ENCODE measurements around the gene NCKIPSD. TPM values are rescaled to one million over a fixed set of nuclear protein-coding genes. Genes with fewer than 3 reads are reported as not detected.
"Not testable (repeated sequence)": the region's sequence is repeated elsewhere in the genome, so short reads cannot be mapped to it uniquely, and the experiment has no call there.

The NCKIPSD gene
- polyA plus RNA-seq: 1 to 10 TPM; 4.8 to 8.7 (median 5.6) TPM

GRCh38 chr3:48685603-48686511, at the start of gene NCKIPSD:
Gene NCKIPSD, minus strand, starts transcription at chr3:48685915. Its CDS starts 108 bp downstream, at chr3:48685807.
- Mint-ChIP-seq H3K4me3 (peak within 1 kb of the TSS; percentile 91 to 97 (median 93)), H3K27me3 (ENCODE audit: low read depth in 3 of 3) (peaks cover 0 to 4% (median 0%) of the 10 kb centered on the region in 3 donors), H3K4me1 (peaks cover 19 to 28% of the 10 kb centered on the region in 2 donors), H3K9me3 (no peaks in the 10 kb centered on the region), H3K27ac (peak within 1 kb of the TSS; percentile 81 to 93 (median 88)), H3K36me3 (peaks cover 2 to 11% (median 7%) of the 10 kb centered on the region in 3 donors)
- peak; percentile 86 to 90 (median 88) for DNase-seq

- H3K36me3 Mint-ChIP-seq; H3K9me3 Mint-ChIP-seq; H3K4me3 Mint-ChIP-seq; H3K27ac Mint-ChIP-seq; H3K27me3 Mint-ChIP-seq (ENCODE audit: low read depth in 3 of 3); H3K4me1 Mint-ChIP-seq; DNase-seq: not testable (repeated sequence)
These were observed 49.5 kb upstream of the NCKIPSD start for GRCh38 chr3:48735075-48735767.

GRCh38 chr3:48734541-48734940, 48.8 kb upstream of the NCKIPSD start:
- not testable (repeated sequence) for H3K4me3 Mint-ChIP-seq; H3K4me1 Mint-ChIP-seq; DNase-seq; H3K27ac Mint-ChIP-seq; H3K27me3 Mint-ChIP-seq (ENCODE audit: low read depth in 3 of 3); H3K36me3 Mint-ChIP-seq; H3K9me3 Mint-ChIP-seq

GRCh38 chr3:48733752-48734518, 48.2 kb upstream of the NCKIPSD start:
- not testable (repeated sequence) for H3K27ac Mint-ChIP-seq; H3K36me3 Mint-ChIP-seq; H3K4me3 Mint-ChIP-seq; H3K4me1 Mint-ChIP-seq; DNase-seq; H3K9me3 Mint-ChIP-seq; H3K27me3 Mint-ChIP-seq (ENCODE audit: low read depth in 3 of 3)

DNA sequence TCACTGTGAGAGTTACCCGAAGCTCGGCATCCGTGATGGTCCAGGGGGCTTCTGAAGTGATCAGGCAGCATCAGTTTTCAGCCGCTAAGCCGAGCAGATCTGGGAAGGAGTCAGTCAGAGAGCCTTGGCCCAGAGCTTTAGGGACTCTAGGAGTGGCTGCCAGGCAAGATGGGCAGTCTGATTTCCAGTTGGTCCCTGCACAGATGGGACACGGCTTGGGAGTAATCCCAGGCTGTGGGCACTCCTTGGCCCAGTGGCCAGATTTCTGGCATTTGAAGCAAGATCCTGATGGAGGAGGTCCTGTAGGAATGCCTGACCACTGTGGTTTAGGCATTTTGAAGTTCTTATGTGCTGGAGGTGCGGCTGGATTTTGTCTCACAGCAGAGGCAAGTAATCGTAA, 41.8 kb upstream of the NCKIPSD start:
- Mint-ChIP-seq H3K27ac (no peak overlapping the region), H3K4me1 (no peaks in the 10 kb centered on the region), H3K4me3 (no peak overlapping the region), H3K36me3 (peaks cover 0 to 4% (median 0%) of the 10 kb centered on the region in 3 donors), H3K9me3 (peaks cover 0 to 3% (median 0%) of the 10 kb centered on the region in 6 donors), H3K27me3 (ENCODE audit: low read depth in 3 of 3) (no peaks in the 10 kb centered on the region)
- DNase-seq: no peak

DNA sequence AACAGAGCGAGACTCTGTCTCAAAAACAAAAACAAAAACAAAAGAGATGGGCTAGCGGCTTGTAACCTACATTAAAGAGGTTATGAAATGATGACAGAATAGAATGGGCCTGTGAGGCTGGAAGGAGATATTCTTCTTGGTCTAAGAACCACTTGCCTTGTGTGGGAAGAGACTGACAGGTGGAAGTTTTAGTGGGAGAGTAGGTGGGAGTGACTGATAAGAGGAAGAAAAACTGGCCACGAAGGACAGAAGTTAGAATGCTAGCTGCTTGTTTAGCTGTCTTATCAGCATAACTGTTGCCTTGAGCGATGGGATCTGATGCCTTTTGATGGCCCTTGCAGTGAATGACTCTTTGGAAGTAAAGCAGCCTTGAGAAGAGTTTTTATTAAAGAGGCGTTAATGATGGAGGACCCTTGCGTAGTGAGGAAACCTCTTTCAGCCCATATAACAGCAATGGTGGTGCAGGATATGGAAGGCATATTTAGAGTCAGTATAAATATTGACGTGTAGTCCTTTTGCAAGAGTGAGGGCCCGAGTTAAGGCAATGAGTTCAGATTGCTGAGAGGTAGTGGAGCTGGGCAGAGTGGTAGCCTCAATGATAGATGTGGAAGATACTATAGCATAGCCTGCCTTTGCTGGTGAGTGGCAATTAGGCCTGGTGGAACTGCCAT, 39.6 kb upstream of the NCKIPSD start:
- H3K27me3 Mint-ChIP-seq (ENCODE audit: low read depth in 3 of 3); H3K4me1 Mint-ChIP-seq; H3K9me3 Mint-ChIP-seq; H3K27ac Mint-ChIP-seq; DNase-seq; H3K36me3 Mint-ChIP-seq; H3K4me3 Mint-ChIP-seq: not testable (repeated sequence)

DNA sequence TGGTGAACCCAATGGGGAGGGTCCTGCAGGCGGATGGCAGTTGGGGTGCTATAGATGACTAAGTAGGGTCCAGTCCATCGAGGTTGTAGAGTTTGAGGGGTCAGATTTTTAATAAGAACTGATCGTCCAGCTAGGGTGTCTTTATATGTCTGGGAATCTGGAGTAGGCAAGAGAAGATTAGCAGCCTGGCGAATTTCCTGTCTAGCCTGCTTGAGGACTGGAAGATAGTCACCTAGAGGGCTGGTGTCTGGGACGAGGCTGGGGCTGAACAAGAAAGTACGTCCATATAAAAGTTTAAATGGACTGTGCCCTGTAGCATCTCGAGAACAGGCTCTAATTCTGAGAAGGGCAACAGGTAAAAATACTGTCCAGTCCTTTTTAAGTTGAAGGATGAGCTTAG, 38.0 kb upstream of the NCKIPSD start:
- H3K4me1 Mint-ChIP-seq: no peaks in the 10 kb centered on the region
- no peak overlapping the region for H3K27ac Mint-ChIP-seq

DNA sequence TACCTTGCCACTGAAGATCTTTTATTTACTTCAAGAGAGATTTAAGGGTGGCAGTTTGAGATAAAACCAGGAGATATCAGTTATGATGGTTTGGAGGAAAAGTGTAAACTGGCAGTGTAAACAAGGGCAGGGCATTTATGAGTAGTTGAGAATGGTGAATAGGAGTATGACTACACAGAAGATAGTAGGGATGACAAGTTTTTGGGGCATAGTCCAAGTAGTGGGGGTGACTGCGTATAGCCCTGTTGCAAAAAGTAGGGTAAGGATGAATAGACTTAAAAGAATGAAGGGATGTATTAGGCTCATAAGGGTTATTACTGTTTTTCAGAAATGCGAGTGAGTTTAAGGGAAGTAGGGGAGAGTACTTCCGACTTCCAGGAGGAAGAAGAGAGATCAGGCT, 37.6 kb upstream of the NCKIPSD start:
- H3K4me3 Mint-ChIP-seq; H3K36me3 Mint-ChIP-seq; H3K4me1 Mint-ChIP-seq; H3K27ac Mint-ChIP-seq; H3K27me3 Mint-ChIP-seq (ENCODE audit: low read depth in 3 of 3); H3K9me3 Mint-ChIP-seq; DNase-seq: not testable (repeated sequence)

More for the DNA sequence above, 38.0 kb upstream of the NCKIPSD start:
- Mint-ChIP-seq H3K27me3 (ENCODE audit: low read depth in 3 of 3) (peaks cover 0 to 2% (median 2%) of the 10 kb centered on the region in 3 donors), H3K9me3 (peaks cover 0 to 3% (median 0%) of the 10 kb centered on the region in 6 donors), H3K4me3 (no peak overlapping the region), H3K36me3 (peaks cover 0 to 4% (median 0%) of the 10 kb centered on the region in 3 donors)
- no peak for DNase-seq

- Mint-ChIP-seq H3K27me3 (ENCODE audit: low read depth in 3 of 3) (peaks cover 0 to 5% (median 4%) of the 10 kb centered on the region in 3 donors), H3K9me3 (no peaks in the 10 kb centered on the region), H3K36me3 (peaks cover 0 to 6% (median 0%) of the 10 kb centered on the region in 3 donors), H3K4me1 (peaks cover 48 to 49% of the 10 kb centered on the region in 2 donors), H3K4me3 (peak within 1 kb of the TSS; percentile 96 to 100 (median 97)), H3K27ac (peak within 1 kb of the TSS; percentile 93 to 98 (median 96))
- DNase-seq: peak; percentile 98
These were observed 31.4 kb upstream of the NCKIPSD start, which contains the start of gene IP6K2 for GRCh38 chr3:48716982-48717746. Gene IP6K2, minus strand, starts transcription at chr3:48717221. Its CDS starts 21,930 bp downstream, at chr3:48695291.

DNA sequence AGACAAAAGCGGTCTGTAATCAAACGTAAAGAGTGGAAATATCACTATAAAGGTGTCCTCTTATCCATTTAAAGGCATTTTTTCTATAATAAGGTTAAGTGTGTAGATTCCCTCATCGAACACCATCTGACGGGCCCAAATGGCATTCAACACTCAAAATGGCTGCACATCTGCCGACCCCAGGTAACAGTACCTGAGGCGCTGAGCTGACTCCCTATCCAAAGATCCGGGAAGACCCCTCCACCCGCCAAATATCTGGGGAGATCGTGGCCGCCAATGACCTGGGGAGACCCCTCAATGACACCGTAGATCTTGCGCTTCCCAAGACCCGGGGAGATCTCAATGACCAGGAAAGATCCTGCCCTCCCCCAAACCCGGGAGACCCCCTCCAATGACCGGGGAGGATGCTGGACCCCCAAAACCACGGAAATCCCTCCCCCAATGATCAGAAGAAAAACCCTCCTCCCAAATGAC, 30.8 kb upstream of the NCKIPSD start:
- peak in 1 of 3 donors; percentile 9 for DNase-seq
- H3K4me3 Mint-ChIP-seq: peak overlapping the region; percentile 96 to 100 (median 97)
- no peaks in the 10 kb centered on the region for H3K9me3 Mint-ChIP-seq
- H3K36me3 Mint-ChIP-seq: peaks cover 0 to 6% (median 4%) of the 10 kb centered on the region in 3 donors
- H3K4me1 Mint-ChIP-seq: peaks cover 52 to 53% of the 10 kb centered on the region in 2 donors
- peak overlapping the region; percentile 93 to 98 (median 96) for H3K27ac Mint-ChIP-seq
- H3K27me3 Mint-ChIP-seq (ENCODE audit: low read depth in 3 of 3): peaks cover 0 to 5% (median 4%) of the 10 kb centered on the region in 3 donors

DNA sequence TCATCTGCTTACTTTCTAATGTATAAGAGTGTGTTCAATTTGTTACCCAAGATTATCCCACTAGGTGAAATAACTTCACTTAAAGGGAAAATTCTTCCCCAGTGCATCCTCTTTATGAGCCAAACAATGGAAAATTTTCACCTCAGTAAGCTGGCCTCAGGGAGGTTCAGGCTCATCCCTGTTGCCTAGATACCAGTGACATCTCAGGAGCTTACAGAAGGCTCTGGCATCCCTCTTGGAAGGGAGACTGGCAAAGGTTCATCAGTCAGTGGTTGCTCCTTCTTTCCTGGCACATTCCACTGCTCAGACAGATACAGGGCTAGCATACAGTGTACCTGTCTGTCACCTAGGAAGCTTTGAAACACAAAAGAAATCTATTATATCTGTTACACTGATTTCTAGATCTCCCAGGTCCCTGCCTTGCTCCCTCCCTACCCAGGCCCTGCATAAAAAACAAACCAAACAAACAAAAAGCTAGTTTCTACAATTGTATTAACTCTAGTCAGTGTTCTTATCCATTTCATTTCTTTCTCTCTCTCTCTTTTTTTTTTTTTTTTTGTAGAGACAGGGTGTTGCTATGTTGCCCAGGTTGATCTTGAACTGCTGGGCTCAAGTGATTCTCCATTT, 29.6 kb upstream of the NCKIPSD start:
- Mint-ChIP-seq H3K4me3 (peak overlapping the region; percentile 96 to 100 (median 97)), H3K9me3 (no peaks in the 10 kb centered on the region), H3K4me1 (peaks cover 58 to 62% of the 10 kb centered on the region in 2 donors), H3K27ac (peak overlapping the region in 5 of 6 donors; percentile 93 to 98 (median 97)), H3K27me3 (ENCODE audit: low read depth in 3 of 3) (peaks cover 0 to 5% (median 3%) of the 10 kb centered on the region in 3 donors), H3K36me3 (peaks cover 0 to 6% (median 4%) of the 10 kb centered on the region in 3 donors)
- DNase-seq: no peak

DNA sequence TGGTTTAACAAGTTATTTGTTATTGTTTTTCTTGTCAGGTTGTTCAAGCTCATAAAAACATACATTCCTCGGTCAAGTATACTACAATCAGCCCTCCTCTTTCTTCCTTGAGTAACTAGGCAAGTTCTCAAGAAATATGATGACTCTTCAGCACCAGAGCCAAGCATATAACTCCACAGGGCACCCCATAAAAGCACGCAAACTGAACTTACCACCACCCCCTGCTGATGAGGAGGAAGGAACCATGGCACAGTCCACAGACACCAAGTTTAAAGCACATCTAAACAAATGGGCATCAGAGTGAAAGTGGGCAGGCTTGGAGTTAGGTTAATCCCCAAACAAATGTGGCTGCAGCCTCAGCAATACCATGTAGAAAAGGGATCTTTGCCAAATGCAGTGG, 26.0 kb upstream of the NCKIPSD start:
- DNase-seq: no peak
- peak overlapping the region in 2 of 5 donors; percentile 33 to 53 for H3K4me3 Mint-ChIP-seq
- H3K9me3 Mint-ChIP-seq: no peaks in the 10 kb centered on the region
- peaks cover 70 to 78% of the 10 kb centered on the region in 2 donors for H3K4me1 Mint-ChIP-seq
- peak overlapping the region in 5 of 6 donors; percentile 6 to 84 (median 63) for H3K27ac Mint-ChIP-seq
- peaks cover 0 to 3% (median 2%) of the 10 kb centered on the region in 3 donors for H3K27me3 Mint-ChIP-seq (ENCODE audit: low read depth in 3 of 3)
- peaks cover 0 to 11% (median 4%) of the 10 kb centered on the region in 3 donors for H3K36me3 Mint-ChIP-seq
